OCI-LY7 (cell line): ENCODE data around the gene LAGE3. TPM values are rescaled to one million over a fixed set of nuclear protein-coding genes. Genes with fewer than 3 reads are reported as not detected.

Source experiments
- BruUV-seq: library from RNA; stranded (reverse); fragments of 400-500 nt; replicated peaks from 2 replicates; lab custom pipeline; 2021; lab: Mats Ljungman, UMichigan
- CTCF ChIA-PET: fragments of 300-600 bp; sonication (Branson Sonifier 250); formaldehyde crosslinking; loops from one replicate; lab custom pipeline; 2022; ENCODE audit warnings: antibody characterized with exemption; ENCODE audit not compliant: unreplicated experiment; lab: Charles Lee
- POLR2A ChIA-PET: fragments of 300-600 bp; sonication (Branson Sonifier 250); formaldehyde crosslinking; loops from one replicate; lab custom pipeline; 2022; ENCODE audit warnings: antibody characterized with exemption; lab: Charles Lee
- DNase-seq: peaks from one replicate; pipeline ENCODE4 v3.0.0-alpha.2; 2015; ENCODE audit warnings: low spot score
- H2AFZ ChIP-seq: fragments of 200-600 bp; sonication (generic), shearing (Covaris generic); 2 replicates; pipeline ENCODE4 v1.6.1; 2014; ENCODE audit warnings: mild to moderate bottlenecking, antibody characterized with exemption, low read length, moderate library complexity
- H3K27ac ChIP-seq: fragments of 200-600 bp; sonication (generic); 2 replicates; pipeline ENCODE4 v1.5.1; 2014; ENCODE audit warnings: mixed run types, low read depth, mild to moderate bottlenecking, moderate library complexity, low read length, inconsistent platforms; ENCODE audit not compliant: poor library complexity, severe bottlenecking
- H3K36me3 ChIP-seq: fragments of 200-600 bp; sonication (generic); 2 replicates; pipeline ENCODE4 v1.6.1; 2014; ENCODE audit warnings: mild to moderate bottlenecking, antibody characterized with exemption, low read length, moderate library complexity, mixed read lengths; ENCODE audit not compliant: insufficient read depth
- H3K4me1 ChIP-seq: fragments of 200-600 bp; sonication (generic); 2 replicates; pipeline ENCODE4 v1.5.1; 2014; ENCODE audit warnings: mild to moderate bottlenecking, low read length; ENCODE audit not compliant: insufficient read depth, poor library complexity, severe bottlenecking
- H3K4me2 ChIP-seq: fragments of 200-600 bp; sonication (generic); 2 replicates; pipeline ENCODE4 v1.6.1; 2014; ENCODE audit warnings: mild to moderate bottlenecking, low read length
- H3K4me3 ChIP-seq: fragments of 200-600 bp; sonication (generic); 2 replicates; pipeline ENCODE4 v1.5.1; 2014; ENCODE audit warnings: mild to moderate bottlenecking, low read depth, low read length; ENCODE audit not compliant: poor library complexity, severe bottlenecking
- H3K79me2 ChIP-seq: fragments of 200-600 bp; sonication (generic); 2 replicates; pipeline ENCODE4 v1.6.1; 2016; ENCODE audit warnings: low read depth, mild to moderate bottlenecking, low read length, moderate library complexity, mixed read lengths; ENCODE audit not compliant: insufficient read depth
- H3K9me2 ChIP-seq: fragments of 200-600 bp; sonication (generic); 2 replicates; pipeline ENCODE4 v1.6.1; 2016; ENCODE audit warnings: mild to moderate bottlenecking, low read length, mixed read lengths; ENCODE audit not compliant: insufficient read depth
- H3K9me3 ChIP-seq: fragments of 200-600 bp; sonication (generic); 2 replicates; pipeline ENCODE4 v1.6.1; 2014; ENCODE audit warnings: mild to moderate bottlenecking, mixed run types, low read length, mixed read lengths
- H4K20me1 ChIP-seq: fragments of 200-600 bp; sonication (generic); 2 replicates; pipeline ENCODE4 v1.6.1; 2014; ENCODE audit warnings: mild to moderate bottlenecking, antibody characterized with exemption, low read length, moderate library complexity, mixed read lengths; ENCODE audit not compliant: insufficient read depth
- EZH2phosphoT487 ChIP-seq: fragments of 200-600 bp; sonication (generic); IDR thresholded peaks from 2 replicates; pipeline ENCODE4 v1.6.1; 2018; ENCODE audit warnings: low read depth, borderline replicate concordance, mild to moderate bottlenecking, mixed run types, antibody characterized with exemption, low read length, moderate library complexity, mixed read lengths
- intact Hi-C: fragments of 100-400 bp; cut with micrococcal nuclease; formaldehyde crosslinking; loops from one replicate; pipeline ENCODE4 v1.10.0; 2022; ENCODE audit not compliant: unreplicated experiment
- total RNA-seq, 2 experiments: library from RNA; depleted of rRNA in 1 of 2; stranded (reverse); fragments of >200 nt in 1 of 2; shearing (Covaris generic) in 1 of 2; gene quantifications; 2 replicates each; pipeline ENCODE4 v1.2.3, GENCODE V29; 2014 to 2022
- TF ChIP-seq, protein P1 (sequence below): fragments of 200-600 bp; sonication (generic); conservative IDR thresholded peaks from 2 replicates; pipeline ENCODE4 v1.5.1; 2014; ENCODE audit warnings: mild to moderate bottlenecking, antibody characterized with exemption, low read length, moderate library complexity, mixed read lengths

LAGE3 gene
- total RNA-seq, 2 experiments from 2014 or later: 40.6 to 70.1 TPM

DNA sequence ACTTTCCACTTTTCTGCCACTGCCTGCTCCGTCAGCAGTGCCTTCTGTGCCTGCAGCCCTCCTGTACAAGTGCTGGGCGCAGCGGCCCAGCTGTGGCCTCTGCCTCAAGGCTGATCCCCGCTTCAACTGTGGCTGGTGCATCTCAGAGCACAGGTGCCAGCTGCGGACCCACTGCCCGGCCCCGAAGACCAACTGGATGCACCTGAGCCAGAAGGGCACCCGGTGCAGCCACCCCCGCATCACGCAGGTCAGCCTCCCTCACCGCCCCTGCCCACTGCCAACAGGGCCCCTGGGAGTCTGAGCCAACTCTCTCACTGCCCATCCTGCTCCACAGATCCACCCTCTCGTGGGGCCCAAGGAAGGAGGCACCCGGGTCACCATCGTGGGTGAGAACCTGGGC is 13.5 kb downstream of the LAGE3 start:
- no peaks in the 10 kb centered on the region for H3K9me3 ChIP-seq
- no peaks in the 10 kb centered on the region for H4K20me1 ChIP-seq
- ChIA-PET POLR2A (no interaction called here), CTCF (no interaction called here)
- no peaks in the 10 kb centered on the region for H3K4me1 ChIP-seq
- no peak for DNase-seq
- H3K9me2 ChIP-seq: no peaks in the 10 kb centered on the region
- no peak overlapping the region for H3K4me2 ChIP-seq
- H3K79me2 ChIP-seq: no peaks in the 10 kb centered on the region
- intact Hi-C loops: no loop called here
- no TSS peak for BruUV-seq
- no peak for TF ChIP-seq EZH2phosphoT487
- TF ChIP-seq, protein P1, sequence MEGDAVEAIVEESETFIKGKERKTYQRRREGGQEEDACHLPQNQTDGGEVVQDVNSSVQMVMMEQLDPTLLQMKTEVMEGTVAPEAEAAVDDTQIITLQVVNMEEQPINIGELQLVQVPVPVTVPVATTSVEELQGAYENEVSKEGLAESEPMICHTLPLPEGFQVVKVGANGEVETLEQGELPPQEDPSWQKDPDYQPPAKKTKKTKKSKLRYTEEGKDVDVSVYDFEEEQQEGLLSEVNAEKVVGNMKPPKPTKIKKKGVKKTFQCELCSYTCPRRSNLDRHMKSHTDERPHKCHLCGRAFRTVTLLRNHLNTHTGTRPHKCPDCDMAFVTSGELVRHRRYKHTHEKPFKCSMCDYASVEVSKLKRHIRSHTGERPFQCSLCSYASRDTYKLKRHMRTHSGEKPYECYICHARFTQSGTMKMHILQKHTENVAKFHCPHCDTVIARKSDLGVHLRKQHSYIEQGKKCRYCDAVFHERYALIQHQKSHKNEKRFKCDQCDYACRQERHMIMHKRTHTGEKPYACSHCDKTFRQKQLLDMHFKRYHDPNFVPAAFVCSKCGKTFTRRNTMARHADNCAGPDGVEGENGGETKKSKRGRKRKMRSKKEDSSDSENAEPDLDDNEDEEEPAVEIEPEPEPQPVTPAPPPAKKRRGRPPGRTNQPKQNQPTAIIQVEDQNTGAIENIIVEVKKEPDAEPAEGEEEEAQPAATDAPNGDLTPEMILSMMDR: no peak
- no peaks in the 10 kb centered on the region for H3K36me3 ChIP-seq
- no peak overlapping the region for H3K4me3 ChIP-seq
- no peak overlapping the region for H3K27ac ChIP-seq
- no peak overlapping the region for H2AFZ ChIP-seq

DNA sequence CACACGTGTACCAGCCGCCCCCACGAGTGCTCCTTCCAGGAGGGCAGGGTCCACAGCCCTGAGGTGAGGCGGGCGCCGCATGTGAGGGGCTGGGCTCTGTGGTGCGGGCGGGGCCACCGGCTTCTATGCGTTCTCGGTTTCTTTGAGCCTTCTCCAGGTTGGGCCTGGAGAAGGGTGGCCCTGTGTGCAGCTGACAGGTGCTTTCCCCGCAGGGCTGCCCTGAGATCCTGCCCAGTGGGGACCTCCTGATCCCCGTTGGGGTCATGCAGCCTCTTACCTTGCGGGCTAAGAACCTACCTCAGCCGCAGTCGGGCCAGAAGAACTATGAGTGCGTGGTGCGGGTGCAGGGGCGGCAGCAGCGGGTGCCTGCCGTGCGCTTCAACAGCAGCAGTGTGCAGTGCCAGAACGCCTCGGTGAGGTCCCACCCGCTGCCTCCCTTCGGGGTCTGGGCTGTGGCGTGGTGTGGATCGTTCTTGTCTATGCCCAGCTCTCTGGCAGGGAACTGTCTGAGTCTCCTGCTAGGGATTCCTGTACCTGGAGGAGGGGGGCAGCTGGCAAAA is 14.2 kb downstream of the LAGE3 start:
- Histone ChIP-seq H2AFZ (no peak overlapping the region), H3K4me1 (no peaks in the 10 kb centered on the region), H3K4me2 (no peak overlapping the region), H3K9me2 (no peaks in the 10 kb centered on the region), H3K79me2 (no peaks in the 10 kb centered on the region), H3K9me3 (no peaks in the 10 kb centered on the region), H3K36me3 (no peaks in the 10 kb centered on the region), H3K4me3 (no peak overlapping the region), H3K27ac (no peak overlapping the region), H4K20me1 (no peaks in the 10 kb centered on the region)
- CTCF ChIA-PET: no interaction called here
- no peak for DNase-seq
- TF ChIP-seq EZH2phosphoT487: no peak
- TF ChIP-seq, protein P1: no peak
- no TSS peak for BruUV-seq
- POLR2A ChIA-PET: no interaction called here
- intact Hi-C loops: no loop called here

DNA sequence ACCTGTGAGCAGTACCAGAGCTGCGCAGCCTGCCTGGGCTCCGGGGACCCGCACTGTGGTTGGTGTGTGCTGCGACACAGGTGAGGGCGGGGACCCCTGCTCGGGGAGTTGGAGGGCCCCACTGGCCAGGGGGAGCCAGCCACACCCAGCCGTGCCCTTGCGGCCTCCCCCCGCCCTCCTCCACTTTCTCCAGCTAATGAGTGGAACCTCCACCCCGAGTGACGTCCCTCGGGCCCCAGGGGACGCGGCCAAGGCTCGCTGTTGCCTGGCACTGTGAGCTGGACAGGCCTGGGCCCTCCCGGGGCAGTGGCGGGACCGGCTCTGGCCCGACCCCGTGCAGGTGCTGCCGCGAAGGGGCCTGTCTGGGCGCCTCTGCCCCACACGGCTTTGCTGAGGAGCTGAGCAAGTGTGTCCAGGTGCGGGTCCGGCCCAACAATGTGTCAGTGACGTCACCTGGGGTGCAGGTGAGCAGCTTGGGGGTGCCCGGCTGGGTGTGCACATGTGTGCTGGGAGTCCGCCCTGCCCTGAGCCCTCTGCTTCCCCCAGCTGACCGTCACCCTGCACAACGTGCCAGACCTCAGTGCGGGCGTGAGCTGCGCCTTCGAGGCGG is 15.4 kb downstream of the LAGE3 start:
- CTCF ChIA-PET: interaction anchor here (0.6 kb wide), 1 partner anchor 900 kb away, joined by 6 read pairs; no protein-coding TSS in a partner anchor

More for the DNA sequence above, 15.4 kb downstream of the LAGE3 start:
- H3K27ac ChIP-seq: no peak overlapping the region
- H3K4me2 ChIP-seq: no peak overlapping the region
- no peak overlapping the region for H3K4me3 ChIP-seq
- H3K9me2 ChIP-seq: no peaks in the 10 kb centered on the region
- no peaks in the 10 kb centered on the region for H3K36me3 ChIP-seq
- intact Hi-C loops: no loop called here
- no peaks in the 10 kb centered on the region for H3K9me3 ChIP-seq
- POLR2A ChIA-PET: no interaction called here
- no TSS peak for BruUV-seq
- H2AFZ ChIP-seq: no peak overlapping the region
- no peaks in the 10 kb centered on the region for H3K79me2 ChIP-seq
- H4K20me1 ChIP-seq: no peaks in the 10 kb centered on the region
- no peak for DNase-seq
- TF ChIP-seq, protein P1: no peak
- TF ChIP-seq EZH2phosphoT487: no peak
- H3K4me1 ChIP-seq: peaks cover 5% of the 10 kb centered on the region
